SK-N-MC (cell line): ENCODE data around the gene TRMT2A.

Source experiments
- EZH2 ChIP-seq: fragments of 200-600 bp; sonication (generic); IDR thresholded peaks from one replicate; pipeline ENCODE4 v1.6.1; 2017; ENCODE audit warnings: antibody characterized with exemption
- FOXP2 ChIP-seq: optimal IDR thresholded peaks from 2 replicates; pipeline ENCODE3; 2011; ENCODE audit warnings: mild to moderate bottlenecking, moderate library complexity; ENCODE audit not compliant: insufficient read depth; ENCODE audit errors: extremely low read length, control extremely low read depth
- POLR2AphosphoS5 ChIP-seq: IDR thresholded peaks from 2 replicates; pipeline ENCODE4 v1.6.1; 2012; ENCODE audit warnings: mild to moderate bottlenecking, low read depth, low read length, borderline replicate concordance

DNA sequence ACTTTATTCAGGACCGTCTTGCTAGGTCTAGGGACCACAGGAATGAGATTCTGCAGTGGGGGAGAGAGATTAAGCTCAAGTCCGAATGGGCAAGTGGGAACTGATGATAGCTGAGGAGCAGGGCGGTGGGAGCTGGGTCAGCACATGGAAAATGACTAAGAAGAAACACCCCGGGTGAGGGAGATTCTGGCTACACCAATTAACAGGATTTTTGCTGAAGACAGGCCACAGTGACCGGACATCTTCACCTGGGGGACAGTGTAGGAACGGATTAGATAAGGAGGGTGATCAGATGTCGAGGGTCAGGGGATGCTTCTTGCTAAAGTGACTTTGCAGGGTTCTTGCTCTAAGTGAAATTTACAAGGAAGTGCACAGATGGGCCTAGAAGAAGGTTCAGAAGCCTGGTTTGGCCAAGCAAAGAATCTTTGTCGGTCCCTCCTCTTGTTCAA, 45.5 kb downstream of the TRMT2A start:
- TF ChIP-seq EZH2 = no peak
- no peak for TF ChIP-seq POLR2AphosphoS5
- no peak for TF ChIP-seq FOXP2
